Stomach (tissue), 4 donors: ENCODE measurements around the gene SPOCK2.

Experiments used
- CTCF ChIP-seq, 7 experiments: fragments of 450-650 bp in 4 of 7; fragments of 200-600 bp in 3 of 7; sonication (generic) in 3 of 7; IDR thresholded peaks; one replicate each; pipeline ENCODE4 v1.5.1; 2016 to 2019; ENCODE audit warnings: antibody characterized with exemption in 7 of 7, control low read depth in 2 of 7, mild to moderate bottlenecking in 1 of 7
- POLR2A ChIP-seq, 4 donors: fragments of 450-650 bp; IDR thresholded peaks; one replicate each; pipeline ENCODE4 v1.6.1; 2016; ENCODE audit warnings: antibody characterized with exemption in 4 of 4, control low read depth in 2 of 4, mild to moderate bottlenecking in 1 of 4, moderate library complexity in 1 of 4

DNA sequence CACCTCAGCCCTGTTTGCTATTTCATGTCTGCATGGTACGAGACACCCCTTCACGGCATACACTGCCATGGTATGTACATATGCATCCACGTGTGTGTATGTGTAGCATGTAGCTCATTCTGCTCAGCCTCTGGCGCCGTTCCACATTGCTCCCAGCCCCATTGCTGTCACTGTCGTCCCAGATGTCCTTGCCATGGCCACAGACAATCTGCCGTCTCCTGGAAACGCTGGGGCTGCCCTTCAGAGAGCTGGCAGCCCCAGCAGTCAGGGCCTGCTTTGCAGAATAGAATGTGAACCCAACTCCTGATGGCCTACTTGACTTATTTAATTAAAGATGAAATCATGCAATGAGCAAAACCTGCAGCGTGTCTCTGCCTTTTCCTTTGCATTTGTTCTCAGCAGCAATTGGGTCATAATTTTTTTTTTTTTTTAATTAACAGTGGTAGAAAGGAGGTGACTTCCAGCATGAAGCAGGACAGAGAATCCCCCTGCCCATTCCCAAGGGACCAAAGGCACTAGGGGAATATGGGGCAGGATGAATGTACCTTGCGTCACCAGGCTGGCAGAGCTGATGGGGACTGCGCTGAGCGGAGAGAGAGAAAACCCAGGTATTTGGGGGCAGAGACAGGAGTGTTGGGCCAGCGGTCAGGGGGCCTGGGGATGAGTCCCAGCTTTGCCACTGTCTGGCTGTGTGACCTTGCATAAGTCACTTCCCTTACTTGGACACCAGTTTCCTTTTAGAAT is 75.0 kb downstream of the SPOCK2 start:
- TF ChIP-seq POLR2A (IDR thresholded peaks at IDR 0.05) = no peak
- TF ChIP-seq CTCF (IDR thresholded peaks at IDR 0.05) = no peak
